Activated CD4-positive, alpha-beta memory T cell treated with anti-CD3 and anti-CD28 coated beads, Interleukin-2, amount 10 ng/mL, durations not matched to agents 7 days and 5 days (primary cell): ENCODE measurements around the gene LRRFIP2. TPM values are rescaled to one million over a fixed set of nuclear protein-coding genes. Genes with fewer than 3 reads are reported as not detected.
"Not testable (repeated sequence)": the region's sequence is repeated elsewhere in the genome, so short reads cannot be mapped to it uniquely, and the experiment has no call there.

ENCODE experiments used
- CTCF ChIA-PET: fragments of 350-600 bp; sonication (Branson Sonifier 250); formaldehyde crosslinking; loops from one replicate; lab custom pipeline; 2021; ENCODE audit warnings: antibody characterized with exemption, inconsistent platforms; lab: Charles Lee
- POLR2A ChIA-PET: fragments of 350-600 bp; sonication (Branson Sonifier 250); formaldehyde crosslinking; loops from one replicate; lab custom pipeline; 2021; ENCODE audit warnings: antibody characterized with exemption; lab: Charles Lee
- DNase-seq: peaks from one replicate; pipeline ENCODE4 v3.0.0-alpha.2; 2020
- H3K27ac Mint-ChIP-seq: one replicate; pipeline ENCODE4 v1.8.0; 2021; ENCODE audit warnings: mild to moderate bottlenecking, mixed read lengths
- H3K27me3 Mint-ChIP-seq: one replicate; pipeline ENCODE4 v1.8.0; 2021; ENCODE audit warnings: mixed read lengths
- H3K36me3 Mint-ChIP-seq: one replicate; pipeline ENCODE4 v1.8.0; 2021; ENCODE audit warnings: low read depth, mixed read lengths
- H3K4me1 Mint-ChIP-seq: one replicate; pipeline ENCODE4 v1.8.0; 2021; ENCODE audit warnings: mixed read lengths
- H3K4me3 Mint-ChIP-seq: one replicate; pipeline ENCODE4 v1.8.0; 2021; ENCODE audit warnings: mild to moderate bottlenecking, mixed read lengths
- H3K9me3 Mint-ChIP-seq: one replicate; pipeline ENCODE4 v1.8.0; 2021; ENCODE audit warnings: mixed read lengths
- total RNA-seq, 2 experiments: library from RNA; stranded (reverse); gene quantifications; one replicate each; pipeline ENCODE4 v1.2.3, GENCODE V29; 2021

LRRFIP2 gene
- total RNA-seq, 2 experiments from 2014 or later, result 40.5 to 43.3 TPM

- Mint-ChIP-seq H3K36me3 (peaks cover 48% of the 10 kb centered on the region), H3K9me3 (no peaks in the 10 kb centered on the region), H3K4me1 (peaks cover 16% of the 10 kb centered on the region), H3K27me3 (no peaks in the 10 kb centered on the region), H3K27ac (no peak overlapping the region), H3K4me3 (no peak overlapping the region)
- ChIA-PET CTCF (no interaction called here), POLR2A (no interaction called here)
- DNase-seq, result no peak
These were observed 109.6 kb downstream of the LRRFIP2 start for GRCh38 chr3:37064747-37065146.

GRCh38 chr3:37058117-37058516 lies 116.3 kb downstream of the LRRFIP2 start:
- no peak overlapping the region for H3K27ac Mint-ChIP-seq
- ChIA-PET CTCF (no interaction called here), POLR2A (no interaction called here)
- peaks cover 54% of the 10 kb centered on the region for H3K36me3 Mint-ChIP-seq
- no peaks in the 10 kb centered on the region for H3K9me3 Mint-ChIP-seq
- DNase-seq, result no peak
- no peaks in the 10 kb centered on the region for H3K27me3 Mint-ChIP-seq
- H3K4me1 Mint-ChIP-seq, result peaks cover 8% of the 10 kb centered on the region
- H3K4me3 Mint-ChIP-seq, result no peak overlapping the region

GRCh38 chr3:37056826-37057225 lies 117.6 kb downstream of the LRRFIP2 start:
- ChIA-PET POLR2A (no interaction called here), CTCF (interaction anchor here (0.8 kb wide), 1 partner anchor 63 kb away, joined by 3 read pairs; no protein-coding TSS in a partner anchor)
- Mint-ChIP-seq H3K9me3 (no peaks in the 10 kb centered on the region), H3K36me3 (peaks cover 51% of the 10 kb centered on the region), H3K4me3 (no peak overlapping the region), H3K27me3 (no peaks in the 10 kb centered on the region), H3K27ac (no peak overlapping the region), H3K4me1 (peaks cover 8% of the 10 kb centered on the region)
- DNase-seq, result no peak

- H3K4me1 Mint-ChIP-seq, H3K27ac Mint-ChIP-seq, H3K27me3 Mint-ChIP-seq, H3K9me3 Mint-ChIP-seq, POLR2A ChIA-PET, H3K4me3 Mint-ChIP-seq, DNase-seq, CTCF ChIA-PET: not testable (repeated sequence)
- peaks cover 50% of the 10 kb centered on the region for H3K36me3 Mint-ChIP-seq
These were observed 119.3 kb downstream of the LRRFIP2 start for GRCh38 chr3:37055077-37055476.

- CTCF ChIA-PET, result no interaction called here
- H3K4me3 Mint-ChIP-seq, result no peak overlapping the region
- no peaks in the 10 kb centered on the region for H3K27me3 Mint-ChIP-seq
- H3K9me3 Mint-ChIP-seq, result no peaks in the 10 kb centered on the region
- peaks cover 54% of the 10 kb centered on the region for H3K36me3 Mint-ChIP-seq
- peak overlapping the region; percentile 63 for H3K27ac Mint-ChIP-seq
- no peak for DNase-seq
- POLR2A ChIA-PET, result no interaction called here
- H3K4me1 Mint-ChIP-seq, result peaks cover 6% of the 10 kb centered on the region
These were observed 120.0 kb downstream of the LRRFIP2 start for GRCh38 chr3:37054370-37054769.

GRCh38 chr3:37053753-37054152 lies 120.6 kb downstream of the LRRFIP2 start:
- H3K36me3 Mint-ChIP-seq, result peaks cover 59% of the 10 kb centered on the region
- H3K27me3 Mint-ChIP-seq, result no peaks in the 10 kb centered on the region
- DNase-seq, result no peak
- no peak overlapping the region for H3K27ac Mint-ChIP-seq
- ChIA-PET CTCF (no interaction called here), POLR2A (no interaction called here)
- H3K9me3 Mint-ChIP-seq, result no peaks in the 10 kb centered on the region
- peaks cover 6% of the 10 kb centered on the region for H3K4me1 Mint-ChIP-seq
- H3K4me3 Mint-ChIP-seq, result no peak overlapping the region

- POLR2A ChIA-PET, result no interaction called here
- no peaks in the 10 kb centered on the region for H3K9me3 Mint-ChIP-seq
- H3K4me1 Mint-ChIP-seq, result peaks cover 6% of the 10 kb centered on the region
- CTCF ChIA-PET, result no interaction called here
- no peak for DNase-seq
- H3K4me3 Mint-ChIP-seq, result no peak overlapping the region
- H3K27me3 Mint-ChIP-seq, result no peaks in the 10 kb centered on the region
- H3K27ac Mint-ChIP-seq, result no peak overlapping the region
- H3K36me3 Mint-ChIP-seq, result peaks cover 61% of the 10 kb centered on the region
These were observed 121.0 kb downstream of the LRRFIP2 start for GRCh38 chr3:37053337-37053736.

GRCh38 chr3:37052860-37053259 lies 121.5 kb downstream of the LRRFIP2 start:
- Mint-ChIP-seq H3K27me3 (no peaks in the 10 kb centered on the region), H3K9me3 (no peaks in the 10 kb centered on the region), H3K27ac (no peak overlapping the region), H3K36me3 (peaks cover 65% of the 10 kb centered on the region), H3K4me3 (no peak overlapping the region), H3K4me1 (peaks cover 6% of the 10 kb centered on the region)
- ChIA-PET POLR2A (no interaction called here), CTCF (no interaction called here)
- DNase-seq, result no peak

GRCh38 chr3:37050282-37050681 lies 124.1 kb downstream of the LRRFIP2 start:
- POLR2A ChIA-PET, result no interaction called here
- CTCF ChIA-PET, result no interaction called here
- no peak overlapping the region for H3K4me3 Mint-ChIP-seq

GRCh38 chr3:37042712-37043111 lies 131.7 kb downstream of the LRRFIP2 start:
- DNase-seq, H3K27ac Mint-ChIP-seq, H3K4me1 Mint-ChIP-seq, POLR2A ChIA-PET, H3K27me3 Mint-ChIP-seq, H3K4me3 Mint-ChIP-seq, H3K9me3 Mint-ChIP-seq, CTCF ChIA-PET: not testable (repeated sequence)
- peaks cover 61% of the 10 kb centered on the region for H3K36me3 Mint-ChIP-seq

More at GRCh38 chr3:37050282-37050681, 124.1 kb downstream of the LRRFIP2 start:
- Mint-ChIP-seq H3K4me1 (peaks cover 6% of the 10 kb centered on the region), H3K36me3 (peaks cover 73% of the 10 kb centered on the region), H3K9me3 (no peaks in the 10 kb centered on the region), H3K27me3 (no peaks in the 10 kb centered on the region), H3K27ac (no peak overlapping the region)
- no peak for DNase-seq

- POLR2A ChIA-PET, result interaction anchor here (0.7 kb wide), 1 partner anchor 204 kb away, joined by 3 read pairs; no protein-coding TSS in a partner anchor
- Mint-ChIP-seq H3K4me3 (no peak overlapping the region), H3K9me3 (no peaks in the 10 kb centered on the region), H3K4me1 (no peaks in the 10 kb centered on the region), H3K27me3 (no peaks in the 10 kb centered on the region), H3K27ac (no peak overlapping the region), H3K36me3 (peaks cover 60% of the 10 kb centered on the region)
- CTCF ChIA-PET, result no interaction called here
- DNase-seq, result no peak
These were observed 132.7 kb downstream of the LRRFIP2 start for GRCh38 chr3:37041546-37042195.

- Mint-ChIP-seq H3K4me3 (no peak overlapping the region), H3K9me3 (no peaks in the 10 kb centered on the region), H3K27me3 (no peaks in the 10 kb centered on the region), H3K36me3 (peaks cover 69% of the 10 kb centered on the region), H3K4me1 (no peaks in the 10 kb centered on the region), H3K27ac (no peak overlapping the region)
- no peak for DNase-seq
- ChIA-PET POLR2A (no interaction called here), CTCF (no interaction called here)
These were observed 134.2 kb downstream of the LRRFIP2 start for GRCh38 chr3:37040231-37040630.

- Mint-ChIP-seq H3K4me3 (no peak overlapping the region), H3K27me3 (no peaks in the 10 kb centered on the region)
- CTCF ChIA-PET, result no interaction called here
These were observed 135.1 kb downstream of the LRRFIP2 start for GRCh38 chr3:37039161-37039846.

More at GRCh38 chr3:37039161-37039846, 135.1 kb downstream of the LRRFIP2 start:
- DNase-seq, result no peak
- Mint-ChIP-seq H3K4me1 (no peaks in the 10 kb centered on the region), H3K27ac (no peak overlapping the region), H3K36me3 (peaks cover 71% of the 10 kb centered on the region), H3K9me3 (no peaks in the 10 kb centered on the region)
- POLR2A ChIA-PET, result interaction anchor here (0.8 kb wide), 1 partner anchor 46 kb away, joined by 3 read pairs; the partner anchor contains the start of gene MLH1
